C4-2B (cell line): Measurements from ENCODE around the gene GMPS.
A peak's percentile ranks its signal among the peaks of the same experiment; 100 is the strongest.

Source experiments
- H3K27ac ChIP-seq: fragments of 450-650 bp; 2 replicates; pipeline ENCODE4 v1.5.1; 2017
- ZFX ChIP-seq: fragments of 450-650 bp; IDR thresholded peaks from 2 replicates; pipeline ENCODE4 v1.6.1; 2017
- TF ChIP-seq, protein P1 (sequence below): fragments of 450-650 bp; conservative IDR thresholded peaks from 2 replicates; pipeline ENCODE4 v1.5.1; 2017; ENCODE audit warnings: mild to moderate bottlenecking

The GMPS gene

DNA sequence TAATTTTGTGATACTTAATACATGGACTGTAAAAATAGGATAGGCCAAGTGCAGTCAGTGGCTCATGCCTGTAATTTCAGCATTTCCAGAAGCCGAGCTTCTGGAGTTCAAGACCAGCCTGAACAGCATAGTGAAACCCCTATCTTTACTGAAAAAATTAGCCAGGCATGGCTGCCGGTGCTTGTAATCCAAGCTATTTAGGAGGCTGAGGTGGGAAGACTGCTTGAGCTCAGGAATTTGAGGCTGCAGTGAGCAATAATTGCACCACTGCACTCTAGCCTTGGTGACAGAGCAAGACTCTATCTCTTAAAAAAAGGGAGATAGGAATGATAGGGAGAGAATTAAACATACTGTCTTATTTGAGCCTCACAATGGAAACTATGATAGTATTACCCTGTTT lies 51.0 kb downstream of the GMPS start:
- H3K27ac ChIP-seq: no peak overlapping the region
- TF ChIP-seq ZFX: no peak
- TF ChIP-seq, protein P1, sequence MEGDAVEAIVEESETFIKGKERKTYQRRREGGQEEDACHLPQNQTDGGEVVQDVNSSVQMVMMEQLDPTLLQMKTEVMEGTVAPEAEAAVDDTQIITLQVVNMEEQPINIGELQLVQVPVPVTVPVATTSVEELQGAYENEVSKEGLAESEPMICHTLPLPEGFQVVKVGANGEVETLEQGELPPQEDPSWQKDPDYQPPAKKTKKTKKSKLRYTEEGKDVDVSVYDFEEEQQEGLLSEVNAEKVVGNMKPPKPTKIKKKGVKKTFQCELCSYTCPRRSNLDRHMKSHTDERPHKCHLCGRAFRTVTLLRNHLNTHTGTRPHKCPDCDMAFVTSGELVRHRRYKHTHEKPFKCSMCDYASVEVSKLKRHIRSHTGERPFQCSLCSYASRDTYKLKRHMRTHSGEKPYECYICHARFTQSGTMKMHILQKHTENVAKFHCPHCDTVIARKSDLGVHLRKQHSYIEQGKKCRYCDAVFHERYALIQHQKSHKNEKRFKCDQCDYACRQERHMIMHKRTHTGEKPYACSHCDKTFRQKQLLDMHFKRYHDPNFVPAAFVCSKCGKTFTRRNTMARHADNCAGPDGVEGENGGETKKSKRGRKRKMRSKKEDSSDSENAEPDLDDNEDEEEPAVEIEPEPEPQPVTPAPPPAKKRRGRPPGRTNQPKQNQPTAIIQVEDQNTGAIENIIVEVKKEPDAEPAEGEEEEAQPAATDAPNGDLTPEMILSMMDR: no peak

DNA sequence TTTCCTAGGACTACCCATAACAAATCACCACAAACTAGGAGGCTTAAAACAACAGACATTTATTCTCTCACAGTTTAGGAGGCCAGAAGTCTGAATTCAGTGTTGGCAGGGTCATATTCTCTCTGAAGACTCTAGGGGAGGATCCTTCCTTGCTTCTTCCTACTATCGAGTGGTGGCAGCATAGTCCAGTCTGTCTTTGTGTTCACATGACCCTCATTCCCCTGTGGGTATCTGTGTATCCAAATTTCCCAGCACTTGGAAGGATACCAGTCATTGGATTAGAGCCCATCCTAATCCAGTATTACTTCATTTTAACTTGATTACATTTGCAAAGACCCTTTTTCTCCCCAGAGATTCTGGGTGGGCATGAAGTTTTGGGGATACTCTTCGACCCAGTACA lies 63.8 kb downstream of the GMPS start:
- TF ChIP-seq ZFX: no peak
- TF ChIP-seq, protein P1: peak; percentile 8; the same call in 1 of the 2 replicates
- H3K27ac ChIP-seq: no peak overlapping the region

DNA sequence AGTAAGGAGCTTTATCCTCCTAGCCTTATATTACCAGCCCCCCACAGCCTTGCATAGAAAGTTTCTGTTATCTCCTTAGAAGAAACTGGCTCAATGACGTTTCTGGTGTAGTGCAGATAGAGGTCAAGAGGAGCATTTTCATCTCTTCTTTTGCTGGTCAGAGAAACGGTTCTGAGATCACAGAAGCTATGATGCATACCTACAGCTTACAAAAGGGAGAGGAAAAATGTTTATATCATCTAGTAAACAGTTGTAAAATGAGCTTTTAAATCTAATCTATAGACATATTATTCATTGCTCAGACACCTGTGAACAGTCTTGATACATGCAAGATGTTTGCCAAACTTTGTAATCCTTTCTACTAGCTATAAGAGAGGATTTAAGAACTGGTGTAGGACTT lies 68.0 kb downstream of the GMPS start:
- H3K27ac ChIP-seq: no peak overlapping the region
- no peak for TF ChIP-seq ZFX
- TF ChIP-seq, protein P1: no peak

DNA sequence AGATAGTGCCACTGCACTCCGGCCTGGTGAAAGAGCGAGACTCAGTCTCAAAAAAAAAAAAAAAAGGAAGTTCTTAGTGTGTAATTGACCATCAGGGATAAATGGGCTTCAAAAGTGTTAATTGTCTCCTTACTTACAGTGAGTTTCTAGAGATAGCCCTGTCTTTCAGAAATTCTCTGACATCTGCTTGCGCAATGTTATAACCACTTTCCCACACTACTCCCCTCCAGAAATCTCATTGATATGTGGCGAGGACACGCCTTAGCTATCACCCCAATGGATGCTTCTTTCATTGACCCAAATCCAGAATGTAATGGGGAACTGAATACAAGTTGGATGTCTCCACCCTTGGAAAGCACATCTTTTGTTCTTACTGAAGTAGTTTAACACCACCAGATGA lies 70.9 kb downstream of the GMPS start:
- TF ChIP-seq, protein P1: no peak
- no peak for TF ChIP-seq ZFX

DNA sequence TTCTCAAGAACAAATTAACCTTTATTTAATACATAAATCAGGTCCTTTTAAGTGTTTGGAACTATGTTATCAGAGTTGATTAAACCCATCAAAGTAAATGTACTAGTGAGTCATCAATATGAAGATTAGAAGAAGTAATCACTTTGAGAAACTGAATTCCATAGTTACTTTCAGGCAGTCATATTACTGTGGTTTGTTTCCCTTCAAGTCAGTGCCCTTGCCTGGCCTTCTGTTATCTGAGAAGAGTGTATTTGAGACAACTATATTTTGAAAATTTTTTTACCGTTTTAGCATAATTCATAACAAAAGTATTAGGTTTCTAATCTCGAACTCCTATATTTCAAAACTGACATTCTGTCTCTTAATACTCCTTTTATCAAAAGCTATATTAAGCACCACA lies 73.6 kb downstream of the GMPS start:
- TF ChIP-seq, protein P1: no peak; the same call in 1 of the 2 replicates
- TF ChIP-seq ZFX: no peak

More for the DNA sequence above, 70.9 kb downstream of the GMPS start:
- H3K27ac ChIP-seq: no peak overlapping the region

DNA sequence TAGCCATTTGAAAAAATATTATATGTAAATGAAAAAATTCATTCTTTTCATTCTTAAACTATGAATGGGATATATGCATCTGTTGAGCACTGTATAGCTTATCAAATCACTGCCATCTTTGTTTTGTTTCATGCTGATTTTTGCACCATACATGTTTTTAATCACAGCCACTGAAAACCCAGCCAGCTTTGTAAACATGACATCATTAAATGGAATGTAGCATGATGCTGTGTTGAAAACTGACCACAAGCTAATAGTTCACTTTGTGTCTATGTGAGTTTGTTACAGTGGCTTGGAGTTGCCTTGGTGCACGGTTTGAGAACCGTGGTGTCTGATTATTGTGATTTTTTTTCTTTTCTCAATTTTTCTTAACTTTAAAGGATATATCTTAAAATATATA lies 75.7 kb downstream of the GMPS start:
- no peak for TF ChIP-seq ZFX
- TF ChIP-seq, protein P1: no peak

More for the DNA sequence above, 73.6 kb downstream of the GMPS start:
- no peak overlapping the region for H3K27ac ChIP-seq

DNA sequence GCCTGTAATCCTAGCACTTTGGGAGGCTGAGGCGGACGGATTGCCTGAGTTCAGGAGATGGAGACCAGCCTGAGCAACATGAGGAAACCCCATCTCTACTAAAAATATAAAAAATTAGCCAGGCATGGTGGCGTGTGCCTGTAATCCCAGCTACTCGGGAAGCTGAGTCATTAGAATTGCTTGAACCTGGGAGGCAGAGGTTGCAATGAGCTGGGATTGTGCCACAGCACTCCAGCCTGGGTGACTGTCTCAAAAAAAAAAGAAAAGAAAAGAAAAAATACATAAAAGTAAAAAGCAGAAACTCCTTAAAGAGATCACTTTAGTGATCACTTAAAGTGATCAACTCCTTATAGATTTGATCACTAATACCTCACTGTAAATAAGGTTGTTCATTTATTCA lies 78.0 kb downstream of the GMPS start:
- no peak overlapping the region for H3K27ac ChIP-seq
- no peak for TF ChIP-seq ZFX
- TF ChIP-seq, protein P1: no peak

More for the DNA sequence above, 75.7 kb downstream of the GMPS start:
- no peak overlapping the region for H3K27ac ChIP-seq
